Right hindlimb (tissue), 1 donor: Measurements from ENCODE around the gene NR4A2.

Experiments used
- DNase-seq: peaks from one replicate; pipeline ENCODE4 v3.0.0-alpha.2; 2018

Gene NR4A2

GRCh38 chr2:156339865-156340264, 7.3 kb upstream of the NR4A2 start:
- no peak for DNase-seq

- DNase-seq = no peak
Measured at GRCh38 chr2:156339110-156339847, 6.8 kb upstream of the NR4A2 start.

- no peak for DNase-seq
Measured at GRCh38 chr2:156338578-156338977, 6.1 kb upstream of the NR4A2 start.

GRCh38 chr2:156334496-156335478, 2.3 kb upstream of the NR4A2 start:
- DNase-seq = peak; percentile 94

- peak; percentile 82 for DNase-seq
Measured at GRCh38 chr2:156333951-156334495, 1.5 kb upstream of the NR4A2 start.

- DNase-seq = no peak
Measured at GRCh38 chr2:156333274-156333950, 891 bp upstream of the NR4A2 start.

GRCh38 chr2:156332284-156332533, 312 bp downstream of the NR4A2 start:
- no peak for DNase-seq

GRCh38 chr2:156331572-156332283, 793 bp downstream of the NR4A2 start:
- peak; percentile 79 for DNase-seq

GRCh38 chr2:156329927-156330726, 2.4 kb downstream of the NR4A2 start:
- DNase-seq = no peak

- DNase-seq = no peak
Measured at GRCh38 chr2:156329031-156329926, 3.2 kb downstream of the NR4A2 start.

- no peak for DNase-seq
Measured at GRCh38 chr2:156327835-156328695, 4.5 kb downstream of the NR4A2 start.

GRCh38 chr2:156326526-156327095, 5.9 kb downstream of the NR4A2 start:
- no peak for DNase-seq

GRCh38 chr2:156325688-156326525, 6.6 kb downstream of the NR4A2 start:
- no peak for DNase-seq

- DNase-seq = no peak
Measured at GRCh38 chr2:156323754-156324153, 8.8 kb downstream of the NR4A2 start.

- DNase-seq = no peak
Measured at GRCh38 chr2:156322686-156323231, 9.8 kb downstream of the NR4A2 start.

GRCh38 chr2:156322051-156322685, 10.4 kb downstream of the NR4A2 start:
- no peak for DNase-seq

GRCh38 chr2:156321243-156321904, 11.1 kb downstream of the NR4A2 start:
- DNase-seq = no peak
